BLaER1 (cell line): Measurements from ENCODE around the gene USP47.

Source experiments
- H3K27ac ChIP-seq: shearing (Covaris generic); formaldehyde crosslinking; 2 replicates; pipeline ENCODE4 v1.8.1; 2022
- H3K27me3 ChIP-seq: shearing (Covaris generic); formaldehyde crosslinking; 2 replicates; pipeline ENCODE4 v1.8.1; 2022
- H3K36me3 ChIP-seq: shearing (Covaris generic); formaldehyde crosslinking; 2 replicates; pipeline ENCODE4 v1.8.1; 2022
- H3K4me1 ChIP-seq: shearing (Covaris generic); formaldehyde crosslinking; 2 replicates; pipeline ENCODE4 v1.8.1; 2022
- H3K4me2 ChIP-seq: shearing (Covaris generic); formaldehyde crosslinking; 2 replicates; pipeline ENCODE4 v1.8.1; 2022
- H3K4me3 ChIP-seq: shearing (Covaris generic); formaldehyde crosslinking; 2 replicates; pipeline ENCODE4 v1.8.1; 2022
- H3K9ac ChIP-seq: shearing (Covaris generic); formaldehyde crosslinking; 2 replicates; pipeline ENCODE4 v1.8.1; 2022
- H3K9me3 ChIP-seq: shearing (Covaris generic); formaldehyde crosslinking; 2 replicates; pipeline ENCODE4 v1.8.1; 2022
- H4K20me1 ChIP-seq: shearing (Covaris generic); formaldehyde crosslinking; 2 replicates; pipeline ENCODE4 v1.8.1; 2022
- Cebpa-rat ChIP-seq: shearing (Covaris generic); IDR thresholded peaks from 2 replicates; pipeline ENCODE4 v1.8.1; 2022

The USP47 gene

DNA sequence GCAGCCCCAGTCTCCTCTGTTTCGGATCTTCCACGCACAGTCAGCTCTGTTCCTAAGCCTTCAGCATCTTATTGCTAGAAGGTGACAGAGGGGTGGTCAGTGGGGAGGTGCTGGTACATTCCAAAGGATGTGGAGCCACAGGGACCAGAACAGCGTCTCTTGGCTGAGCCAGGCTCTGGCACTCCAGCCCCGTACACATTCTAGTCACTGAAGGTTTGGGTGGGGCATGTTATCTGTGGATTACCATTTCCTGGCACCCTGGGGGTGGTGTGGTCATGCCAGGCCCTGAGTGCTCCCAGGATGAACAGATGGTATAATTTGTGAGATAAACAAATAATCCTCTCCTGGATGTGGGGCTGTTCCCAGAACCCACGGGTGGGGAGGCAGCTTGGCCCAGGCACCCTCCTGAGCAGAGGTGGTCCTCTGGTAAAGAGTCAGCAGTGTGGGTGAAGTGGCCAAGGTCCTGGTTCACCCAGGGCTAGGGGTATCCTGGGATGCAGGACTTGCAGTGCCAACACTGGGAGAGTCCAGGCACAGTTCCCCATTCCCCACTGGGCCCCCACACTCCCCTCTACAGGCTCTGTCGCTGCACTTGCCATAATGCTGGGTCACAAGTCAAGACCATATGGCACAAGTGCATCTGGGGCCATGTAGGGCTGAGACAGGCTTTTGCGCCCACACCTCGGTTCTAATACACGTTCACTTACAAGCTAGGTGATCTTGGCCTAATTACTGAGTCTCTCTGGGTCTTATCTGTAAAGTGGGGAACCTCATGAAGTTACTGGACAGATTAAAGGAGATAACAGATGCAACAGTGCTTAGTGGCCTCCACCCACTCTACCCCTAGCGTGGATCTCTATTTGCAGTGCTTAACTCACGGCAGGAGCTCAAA lies 133.7 kb downstream of the USP47 start:
- Histone ChIP-seq H3K36me3 (no peaks in the 10 kb centered on the region), H3K4me3 (no peak overlapping the region), H3K27ac (no peak overlapping the region), H3K4me2 (no peak overlapping the region), H3K9me3 (no peaks in the 10 kb centered on the region), H3K27me3 (no peaks in the 10 kb centered on the region), H3K4me1 (no peaks in the 10 kb centered on the region), H4K20me1 (no peaks in the 10 kb centered on the region), H3K9ac (no peak overlapping the region)
- no peak for TF ChIP-seq Cebpa-rat

DNA sequence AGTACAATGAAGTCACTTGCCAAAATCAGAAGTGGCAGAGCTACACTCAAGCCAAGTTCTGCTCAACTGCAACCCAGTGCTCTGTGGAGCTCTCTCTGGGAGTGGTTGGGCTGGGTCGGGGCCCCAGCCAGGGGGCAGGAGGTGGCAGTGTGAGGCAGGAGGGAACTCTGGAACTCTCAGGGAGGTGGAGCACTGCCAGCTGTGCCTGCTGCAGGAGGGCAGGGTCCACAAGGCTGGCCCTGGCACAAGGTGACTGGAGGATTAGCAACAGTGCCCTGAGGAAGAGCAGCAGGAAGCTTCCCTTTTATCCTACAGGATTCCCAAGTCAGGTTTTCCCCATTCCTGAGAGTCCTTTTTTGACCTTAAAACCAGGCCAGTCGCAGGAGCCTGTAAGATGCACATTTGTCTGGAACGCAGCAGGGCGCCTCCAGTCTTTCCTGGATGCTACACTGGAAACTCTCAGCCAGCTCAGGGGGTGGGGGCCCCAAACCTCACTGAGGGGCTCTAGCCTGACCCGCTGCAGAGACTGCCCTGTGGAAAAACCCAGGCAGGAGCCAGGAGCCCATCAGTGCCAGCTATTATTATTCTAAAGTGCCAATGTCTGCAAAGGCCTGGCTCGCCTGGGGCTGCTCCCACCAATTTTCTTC lies 134.8 kb downstream of the USP47 start:
- Histone ChIP-seq H3K27me3 (no peaks in the 10 kb centered on the region), H3K4me2 (no peak overlapping the region), H3K36me3 (no peaks in the 10 kb centered on the region), H4K20me1 (no peaks in the 10 kb centered on the region), H3K9ac (no peak overlapping the region), H3K27ac (no peak overlapping the region), H3K9me3 (no peaks in the 10 kb centered on the region), H3K4me3 (no peak overlapping the region), H3K4me1 (peaks cover 2% of the 10 kb centered on the region)
- TF ChIP-seq Cebpa-rat, result no peak

DNA sequence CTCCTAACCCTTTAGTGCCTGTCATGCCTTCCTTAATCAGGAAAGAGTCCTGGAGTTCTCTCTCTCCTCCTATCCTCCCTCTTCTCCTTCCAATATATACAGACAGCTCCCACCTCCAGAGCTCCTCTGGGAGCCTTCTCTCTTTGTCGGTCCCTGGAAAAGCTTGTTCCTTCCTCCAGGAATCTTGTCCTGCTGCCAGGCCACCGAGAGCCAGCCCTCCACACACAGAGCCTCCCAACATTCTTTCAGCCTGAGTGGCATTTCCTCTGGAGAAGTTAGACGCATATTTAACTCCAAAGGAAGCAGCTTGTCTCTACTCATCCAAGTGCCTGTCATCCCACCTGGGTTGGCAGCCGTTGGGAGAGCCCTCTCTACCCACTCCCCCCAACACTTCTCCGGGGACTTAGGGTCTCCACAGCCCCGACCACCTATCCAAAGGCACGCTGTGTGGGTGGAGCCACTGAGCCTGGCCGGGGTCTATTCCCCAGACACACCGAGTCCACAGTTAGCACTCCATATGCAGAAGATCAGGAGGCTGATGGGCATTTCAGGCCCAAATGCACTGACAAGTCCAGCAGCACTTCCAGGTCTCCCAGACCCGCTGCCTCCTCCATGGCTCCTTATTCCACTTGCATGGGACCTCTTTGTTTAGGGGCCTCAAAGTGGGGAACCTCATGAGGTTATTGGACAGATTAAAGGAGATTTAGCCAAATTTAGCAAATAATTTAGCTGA lies 135.6 kb downstream of the USP47 start:
- H3K4me2 ChIP-seq, result no peak overlapping the region
- H3K27ac ChIP-seq, result no peak overlapping the region

DNA sequence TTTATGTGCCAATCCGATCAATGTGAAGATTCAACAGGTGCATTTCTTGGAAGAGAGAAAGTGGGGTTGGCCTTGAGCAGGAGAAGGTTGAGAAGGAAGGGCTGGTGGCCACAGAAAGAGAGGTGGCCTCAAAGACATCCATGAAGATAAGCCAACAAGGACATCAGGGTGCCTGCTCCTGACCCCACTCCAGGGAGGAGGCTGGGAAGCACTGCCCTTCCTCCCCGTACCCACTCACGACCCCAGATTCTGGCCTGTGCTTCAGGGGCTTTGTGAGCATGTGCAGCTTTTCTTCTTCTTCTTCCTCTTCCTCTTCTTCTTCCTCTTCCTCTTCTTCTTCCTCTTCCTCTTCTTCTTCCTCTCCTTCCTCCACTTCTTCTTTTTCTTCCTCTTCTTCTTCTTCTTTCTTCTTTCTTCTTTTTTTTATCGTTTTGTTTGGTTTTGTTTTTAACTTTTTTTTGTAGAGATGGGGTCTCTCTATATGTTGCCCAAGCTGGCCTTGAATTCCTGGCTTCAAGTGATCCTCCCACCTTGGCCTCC lies 136.4 kb downstream of the USP47 start:
- no peak overlapping the region for H3K4me3 ChIP-seq
- H4K20me1 ChIP-seq, result no peaks in the 10 kb centered on the region
- H3K4me2 ChIP-seq, result no peak overlapping the region
- H3K9ac ChIP-seq, result no peak overlapping the region
- no peaks in the 10 kb centered on the region for H3K27me3 ChIP-seq
- peaks cover 9% of the 10 kb centered on the region for H3K4me1 ChIP-seq
- H3K27ac ChIP-seq, result no peak overlapping the region
- TF ChIP-seq Cebpa-rat, result no peak
- H3K36me3 ChIP-seq, result no peaks in the 10 kb centered on the region
- no peaks in the 10 kb centered on the region for H3K9me3 ChIP-seq

More for the DNA sequence above, 135.6 kb downstream of the USP47 start:
- Histone ChIP-seq H4K20me1 (no peaks in the 10 kb centered on the region), H3K27me3 (no peaks in the 10 kb centered on the region), H3K4me1 (peaks cover 9% of the 10 kb centered on the region), H3K36me3 (no peaks in the 10 kb centered on the region), H3K9ac (no peak overlapping the region), H3K9me3 (no peaks in the 10 kb centered on the region), H3K4me3 (no peak overlapping the region)
- TF ChIP-seq Cebpa-rat, result no peak

DNA sequence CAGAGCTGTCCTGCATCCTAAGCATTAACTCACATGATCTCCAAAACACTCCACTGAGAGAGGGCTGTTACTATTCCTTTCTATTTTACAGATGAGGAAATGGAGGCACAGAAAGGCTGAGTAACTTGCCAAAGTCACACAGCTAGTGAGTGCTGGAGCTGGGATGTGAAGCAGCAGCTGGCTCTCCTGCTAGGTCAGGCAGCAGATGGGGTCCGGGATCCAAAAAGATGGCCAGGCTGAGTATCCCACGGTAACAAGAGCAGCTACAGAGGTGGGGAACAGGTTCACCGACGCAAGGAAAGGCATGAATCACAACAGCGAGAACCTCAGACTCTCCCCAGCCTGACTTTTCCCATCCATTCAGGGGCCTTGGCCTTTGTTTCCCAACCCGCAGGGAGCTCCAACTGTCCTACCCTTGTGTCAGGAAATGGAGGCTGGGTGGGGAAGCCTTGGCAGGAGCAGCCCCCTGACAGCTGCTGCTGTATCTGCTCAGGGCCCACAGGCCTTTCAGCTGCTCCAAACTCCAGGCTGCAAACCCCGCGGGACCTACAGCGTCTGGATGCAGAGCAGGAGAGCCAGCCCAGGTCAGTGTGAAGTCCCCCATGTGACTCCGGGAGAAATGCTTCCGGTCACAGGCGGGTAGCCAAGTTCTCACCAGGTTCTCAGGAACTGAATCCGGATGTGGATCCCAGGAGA lies 137.2 kb downstream of the USP47 start:
- TF ChIP-seq Cebpa-rat, result no peak
- Histone ChIP-seq H3K36me3 (no peaks in the 10 kb centered on the region), H3K9me3 (no peaks in the 10 kb centered on the region), H3K4me3 (no peak overlapping the region), H3K9ac (no peak overlapping the region), H4K20me1 (no peaks in the 10 kb centered on the region), H3K4me1 (peaks cover 10% of the 10 kb centered on the region), H3K4me2 (no peak overlapping the region), H3K27me3 (no peaks in the 10 kb centered on the region), H3K27ac (no peak overlapping the region)

DNA sequence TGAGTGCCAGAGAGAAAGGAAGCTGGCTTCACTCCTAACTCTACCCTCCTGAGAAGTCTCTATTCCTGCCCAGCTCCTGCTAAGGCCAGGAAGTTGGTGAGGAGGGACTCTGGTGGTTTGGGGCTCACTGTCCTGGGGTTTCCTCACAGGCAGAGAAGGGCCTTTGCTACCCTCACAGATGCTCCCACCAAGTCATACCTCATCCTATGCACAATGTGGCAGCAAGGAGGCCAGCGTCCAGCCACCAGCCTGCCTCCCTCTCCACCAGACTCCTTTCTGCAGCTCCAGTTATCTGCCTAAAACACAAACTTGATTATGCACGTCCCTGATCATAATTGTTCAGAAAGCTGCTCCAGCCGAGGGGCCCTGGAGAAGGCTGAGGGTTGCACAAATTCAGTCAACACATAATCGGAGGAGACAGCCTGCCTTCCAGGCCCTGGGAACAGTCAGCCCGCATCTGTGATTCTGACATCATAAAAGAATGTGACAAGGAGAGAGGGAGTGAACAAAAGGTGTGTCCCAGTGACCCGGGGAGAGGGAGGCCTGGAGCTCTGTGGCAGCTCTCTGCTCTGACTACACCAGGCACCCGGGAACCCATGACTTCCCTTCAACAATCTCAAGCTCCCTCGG lies 137.8 kb downstream of the USP47 start:
- Histone ChIP-seq H3K9me3 (no peaks in the 10 kb centered on the region), H4K20me1 (no peaks in the 10 kb centered on the region), H3K4me3 (no peak overlapping the region), H3K4me1 (peaks cover 17% of the 10 kb centered on the region), H3K36me3 (no peaks in the 10 kb centered on the region), H3K4me2 (no peak overlapping the region), H3K27ac (no peak overlapping the region), H3K9ac (no peak overlapping the region), H3K27me3 (no peaks in the 10 kb centered on the region)
- TF ChIP-seq Cebpa-rat, result no peak

DNA sequence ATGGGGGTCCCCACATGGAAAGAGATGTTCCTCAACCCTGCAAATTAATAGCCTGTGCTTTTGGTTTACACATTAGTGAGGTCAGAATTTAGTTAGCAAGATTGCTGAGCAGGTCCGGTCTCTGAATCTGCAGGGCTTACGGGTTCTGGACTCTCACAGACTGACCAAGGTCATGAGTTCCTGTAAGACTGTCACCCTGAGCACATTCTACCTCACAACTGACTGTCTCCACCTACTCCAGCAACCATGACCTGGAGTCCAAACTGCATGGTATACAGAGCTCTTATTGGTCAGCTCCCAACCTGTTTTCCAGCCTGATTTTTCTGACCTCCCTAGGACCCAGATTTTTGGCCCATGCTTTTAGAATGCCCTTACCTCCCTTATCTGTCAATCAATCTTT lies 138.4 kb downstream of the USP47 start:
- no peak for TF ChIP-seq Cebpa-rat
- Histone ChIP-seq H3K4me2 (no peak overlapping the region), H3K27ac (no peak overlapping the region), H3K9me3 (no peaks in the 10 kb centered on the region), H3K9ac (no peak overlapping the region), H3K27me3 (no peaks in the 10 kb centered on the region), H3K36me3 (no peaks in the 10 kb centered on the region), H3K4me1 (peaks cover 22% of the 10 kb centered on the region), H3K4me3 (no peak overlapping the region), H4K20me1 (no peaks in the 10 kb centered on the region)

DNA sequence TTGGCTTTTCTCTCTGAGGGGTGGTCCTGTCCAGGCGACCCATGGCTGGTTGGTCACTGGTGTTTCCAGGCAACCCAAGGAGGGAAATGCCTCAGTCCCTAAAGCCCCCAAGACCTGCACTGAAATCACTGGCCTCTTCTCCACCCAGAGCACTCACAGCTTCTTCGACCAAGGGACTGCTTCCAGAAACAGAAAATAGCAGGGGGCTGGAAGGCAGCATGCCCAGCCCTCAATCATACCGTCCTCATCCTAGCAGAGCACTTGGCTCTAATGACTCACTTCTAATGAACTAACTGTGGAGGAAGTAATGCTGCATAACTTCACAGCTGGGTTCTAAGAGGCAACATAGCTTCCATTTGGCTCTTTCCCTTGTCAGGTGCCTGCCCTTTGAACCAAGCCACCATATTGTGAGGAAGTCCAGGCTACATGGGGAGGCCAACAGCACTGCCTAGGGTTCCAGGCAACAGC lies 139.1 kb downstream of the USP47 start:
- Histone ChIP-seq H3K9me3 (no peaks in the 10 kb centered on the region), H3K27ac (no peak overlapping the region), H4K20me1 (no peaks in the 10 kb centered on the region), H3K4me1 (peaks cover 22% of the 10 kb centered on the region), H3K4me2 (no peak overlapping the region), H3K27me3 (no peaks in the 10 kb centered on the region), H3K9ac (no peak overlapping the region), H3K4me3 (no peak overlapping the region), H3K36me3 (no peaks in the 10 kb centered on the region)
- TF ChIP-seq Cebpa-rat, result no peak

DNA sequence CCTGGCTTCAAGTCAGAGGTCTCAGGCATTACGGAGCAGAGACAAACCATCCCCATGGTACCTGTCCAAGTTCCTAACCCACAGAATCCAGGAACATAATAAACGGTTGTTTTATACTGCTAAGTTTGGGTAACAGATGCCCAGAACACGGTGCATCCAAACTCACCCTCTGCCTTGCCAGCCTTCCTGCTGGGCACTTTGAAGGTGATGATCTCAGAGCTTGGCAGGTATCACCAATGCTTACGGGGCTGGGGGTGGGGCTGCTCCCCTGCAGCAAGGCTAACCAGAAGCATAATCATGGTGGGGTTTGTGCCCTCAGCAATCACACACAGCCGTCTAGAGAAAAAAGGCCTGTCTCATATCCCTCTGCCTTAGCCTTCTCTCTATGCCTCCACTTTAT lies 139.6 kb downstream of the USP47 start:
- Histone ChIP-seq H3K9ac (no peak overlapping the region), H3K27me3 (no peaks in the 10 kb centered on the region), H4K20me1 (no peaks in the 10 kb centered on the region), H3K4me1 (peaks cover 22% of the 10 kb centered on the region), H3K36me3 (no peaks in the 10 kb centered on the region), H3K4me2 (peak overlapping the region; percentile 47; the same call in 1 of the 2 replicates), H3K27ac (no peak overlapping the region), H3K4me3 (no peak overlapping the region), H3K9me3 (no peaks in the 10 kb centered on the region)
- TF ChIP-seq Cebpa-rat, result no peak
